ENCODE measurements around the gene CBY3.

- TF ChIP-seq POLR2AphosphoS5 (IDR thresholded peaks at IDR 0.05), result no peak
- TF ChIP-seq POLR2A (IDR thresholded peaks at IDR 0.05; ENCODE audit: low read depth), result no peak
- TF ChIP-seq, protein P1, sequence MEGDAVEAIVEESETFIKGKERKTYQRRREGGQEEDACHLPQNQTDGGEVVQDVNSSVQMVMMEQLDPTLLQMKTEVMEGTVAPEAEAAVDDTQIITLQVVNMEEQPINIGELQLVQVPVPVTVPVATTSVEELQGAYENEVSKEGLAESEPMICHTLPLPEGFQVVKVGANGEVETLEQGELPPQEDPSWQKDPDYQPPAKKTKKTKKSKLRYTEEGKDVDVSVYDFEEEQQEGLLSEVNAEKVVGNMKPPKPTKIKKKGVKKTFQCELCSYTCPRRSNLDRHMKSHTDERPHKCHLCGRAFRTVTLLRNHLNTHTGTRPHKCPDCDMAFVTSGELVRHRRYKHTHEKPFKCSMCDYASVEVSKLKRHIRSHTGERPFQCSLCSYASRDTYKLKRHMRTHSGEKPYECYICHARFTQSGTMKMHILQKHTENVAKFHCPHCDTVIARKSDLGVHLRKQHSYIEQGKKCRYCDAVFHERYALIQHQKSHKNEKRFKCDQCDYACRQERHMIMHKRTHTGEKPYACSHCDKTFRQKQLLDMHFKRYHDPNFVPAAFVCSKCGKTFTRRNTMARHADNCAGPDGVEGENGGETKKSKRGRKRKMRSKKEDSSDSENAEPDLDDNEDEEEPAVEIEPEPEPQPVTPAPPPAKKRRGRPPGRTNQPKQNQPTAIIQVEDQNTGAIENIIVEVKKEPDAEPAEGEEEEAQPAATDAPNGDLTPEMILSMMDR (IDR thresholded peaks at IDR 0.05), result no peak
- TF ChIP-seq EP300 (IDR thresholded peaks at IDR 0.05), result no peak
Measured at GRCh38 chr5:179680014-179680779, 637 bp downstream of the CBY3 start.
